Muscle of leg (tissue), 16 donors: Measurements from ENCODE around the gene APC2. TPM values are rescaled to one million over a fixed set of nuclear protein-coding genes. Genes with fewer than 3 reads are reported as not detected.

ENCODE experiments used
- DNase-seq: peaks from one replicate; pipeline ENCODE4 v3.0.0; 2013
- H3K27ac ChIP-seq: one replicate; pipeline ENCODE4 v1.5.1; 2013; ENCODE audit warnings: mild to moderate bottlenecking, low read length, control low read depth
- H3K27me3 ChIP-seq: one replicate; pipeline ENCODE4 v1.6.1; 2013; ENCODE audit warnings: low read length; ENCODE audit not compliant: control insufficient read depth, insufficient read depth
- H3K36me3 ChIP-seq: one replicate; pipeline ENCODE4 v1.6.1; 2013; ENCODE audit warnings: low read length; ENCODE audit not compliant: control insufficient read depth, insufficient read depth
- H3K4me1 ChIP-seq: one replicate; pipeline ENCODE4 v1.6.1; 2013; ENCODE audit warnings: low read length; ENCODE audit not compliant: control insufficient read depth, insufficient read depth
- H3K4me3 ChIP-seq: one replicate; pipeline ENCODE4 v1.5.1; 2013; ENCODE audit warnings: low read length, control low read depth
- H3K9me3 ChIP-seq: replicated peaks from 2 replicates; pipeline ENCODE4 v1.6.1; 2013; ENCODE audit warnings: low read depth, low read length; ENCODE audit not compliant: control insufficient read depth
- WGBS: methylation state at CpG from one replicate; pipeline ENCODE4 v1.1.5; 2013; ENCODE audit warnings: missing lambda C conversion rate; ENCODE audit not compliant: insufficient coverage; 5-methylcytosine and 5-hydroxymethylcytosine counted together
- long read RNA-seq, 11 donors: transcript quantifications; one replicate each; lab custom pipeline, GENCODE V29; 2026
- polyA plus RNA-seq, 8 donors: library from polyadenylated mRNA; unstranded; fragments of 120-200 nt; gene quantifications; one replicate each; pipeline versions ENCODE4 v1.2.1 to v1.2.3, GENCODE V29; 2013; ENCODE audit warnings: inconsistent platforms in 1 of 8, low replicate concordance in 1 of 8; ENCODE audit not compliant: insufficient read length in 8 of 8, insufficient read depth in 1 of 8
- total RNA-seq: library from RNA; stranded (reverse); fragments of 120-200 nt; gene quantifications from one replicate; pipeline ENCODE4 v1.2.4, GENCODE V29; 2013

The APC2 gene, protein sequence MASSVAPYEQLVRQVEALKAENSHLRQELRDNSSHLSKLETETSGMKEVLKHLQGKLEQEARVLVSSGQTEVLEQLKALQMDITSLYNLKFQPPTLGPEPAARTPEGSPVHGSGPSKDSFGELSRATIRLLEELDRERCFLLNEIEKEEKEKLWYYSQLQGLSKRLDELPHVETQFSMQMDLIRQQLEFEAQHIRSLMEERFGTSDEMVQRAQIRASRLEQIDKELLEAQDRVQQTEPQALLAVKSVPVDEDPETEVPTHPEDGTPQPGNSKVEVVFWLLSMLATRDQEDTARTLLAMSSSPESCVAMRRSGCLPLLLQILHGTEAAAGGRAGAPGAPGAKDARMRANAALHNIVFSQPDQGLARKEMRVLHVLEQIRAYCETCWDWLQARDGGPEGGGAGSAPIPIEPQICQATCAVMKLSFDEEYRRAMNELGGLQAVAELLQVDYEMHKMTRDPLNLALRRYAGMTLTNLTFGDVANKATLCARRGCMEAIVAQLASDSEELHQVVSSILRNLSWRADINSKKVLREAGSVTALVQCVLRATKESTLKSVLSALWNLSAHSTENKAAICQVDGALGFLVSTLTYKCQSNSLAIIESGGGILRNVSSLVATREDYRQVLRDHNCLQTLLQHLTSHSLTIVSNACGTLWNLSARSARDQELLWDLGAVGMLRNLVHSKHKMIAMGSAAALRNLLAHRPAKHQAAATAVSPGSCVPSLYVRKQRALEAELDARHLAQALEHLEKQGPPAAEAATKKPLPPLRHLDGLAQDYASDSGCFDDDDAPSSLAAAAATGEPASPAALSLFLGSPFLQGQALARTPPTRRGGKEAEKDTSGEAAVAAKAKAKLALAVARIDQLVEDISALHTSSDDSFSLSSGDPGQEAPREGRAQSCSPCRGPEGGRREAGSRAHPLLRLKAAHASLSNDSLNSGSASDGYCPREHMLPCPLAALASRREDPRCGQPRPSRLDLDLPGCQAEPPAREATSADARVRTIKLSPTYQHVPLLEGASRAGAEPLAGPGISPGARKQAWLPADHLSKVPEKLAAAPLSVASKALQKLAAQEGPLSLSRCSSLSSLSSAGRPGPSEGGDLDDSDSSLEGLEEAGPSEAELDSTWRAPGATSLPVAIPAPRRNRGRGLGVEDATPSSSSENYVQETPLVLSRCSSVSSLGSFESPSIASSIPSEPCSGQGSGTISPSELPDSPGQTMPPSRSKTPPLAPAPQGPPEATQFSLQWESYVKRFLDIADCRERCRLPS (N-terminal part only)
- total RNA-seq (0.40 TPM), polyA plus RNA-seq (1 to 10 TPM in 6 of 8 donors, under 1 TPM in 2; 0.87 to 1.3 (median 1.1) TPM)
- long read RNA-seq, donor 1, partial matches to known transcripts, result 7 of 7 reads
- long read RNA-seq, donor 1, other reads (novel, unspliced or antisense), result 0 of 7 reads
- long read RNA-seq, donor 2, result 0 reads
- long read RNA-seq, donor 3, partial matches to known transcripts, result 6 of 15 reads
- long read RNA-seq, donor 3, other reads (novel, unspliced or antisense), result 9 of 15 reads
- long read RNA-seq, donor 4, partial matches to known transcripts, result 7 of 7 reads
- long read RNA-seq, donor 4, other reads (novel, unspliced or antisense), result 0 of 7 reads
- long read RNA-seq, donor 5, partial matches to known transcripts, result 12 of 30 reads
- long read RNA-seq, donor 5, other reads (novel, unspliced or antisense), result 18 of 30 reads
- long read RNA-seq, donor 6, partial matches to known transcripts, result 27 of 27 reads
- long read RNA-seq, donor 6, other reads (novel, unspliced or antisense), result 0 of 27 reads
- long read RNA-seq, donor 7, partial matches to known transcripts, result 5 of 16 reads
- long read RNA-seq, donor 7, other reads (novel, unspliced or antisense), result 11 of 16 reads
- long read RNA-seq, donor 8, result 0 reads
- long read RNA-seq, donor 9, result 0 reads
- long read RNA-seq, donor 10, partial matches to known transcripts, result 0 of 7 reads
- long read RNA-seq, donor 10, other reads (novel, unspliced or antisense), result 7 of 7 reads
- long read RNA-seq, donor 11, partial matches to known transcripts, result 0 of 7 reads
- long read RNA-seq, donor 11, other reads (novel, unspliced or antisense), result 7 of 7 reads

DNA sequence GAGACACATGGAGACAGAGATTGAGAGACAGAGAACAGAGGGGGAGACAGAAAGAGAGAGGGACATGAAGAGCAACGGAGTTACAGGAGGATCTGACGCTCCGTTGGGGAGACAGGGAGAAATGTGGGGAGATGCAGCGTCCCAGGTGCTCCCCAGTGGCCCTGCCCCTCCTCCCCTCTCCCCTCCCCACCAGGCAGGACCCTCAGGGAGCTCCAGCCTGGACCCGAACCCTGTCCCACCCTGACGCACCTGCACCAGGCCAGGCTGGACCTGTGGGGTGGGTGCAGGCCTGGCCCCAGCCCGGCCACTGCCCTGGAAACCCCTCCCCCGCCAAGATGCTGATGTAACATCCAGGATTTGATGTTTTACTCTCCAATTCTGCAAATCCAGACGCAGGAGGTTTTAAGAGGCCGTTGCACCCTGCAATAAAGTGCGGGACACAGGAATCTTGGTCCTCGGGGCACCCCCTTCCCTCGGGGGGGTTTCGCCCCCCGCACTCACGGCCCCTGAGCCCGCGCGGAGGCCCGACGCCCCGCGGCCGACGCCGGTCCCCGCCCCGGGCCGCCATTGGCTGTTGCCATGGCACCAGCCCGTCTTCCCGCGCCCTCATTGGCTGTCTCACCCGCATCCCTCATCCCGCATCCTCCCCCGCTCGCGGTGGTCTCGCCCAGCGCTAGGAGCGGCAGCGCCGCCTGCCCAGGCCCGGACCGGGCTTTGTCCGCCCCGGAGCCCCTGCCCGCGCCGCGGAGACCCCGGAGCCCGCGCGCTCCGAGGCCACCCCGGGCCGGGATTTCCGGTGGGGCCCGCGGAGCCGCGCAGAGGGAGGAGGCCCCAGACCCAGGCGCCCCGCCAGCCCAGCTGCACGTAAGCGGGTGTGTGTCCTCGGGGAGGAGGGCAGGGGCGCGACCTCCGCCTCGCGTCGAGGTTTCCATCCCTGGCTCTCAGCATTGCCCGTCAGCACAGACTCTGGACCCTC is at the start of gene APC2:
Gene APC2 (plus strand): TSS at position 655 of the 976 bp plus-strand sequence. CDS start 2,881 bp downstream, outside the sequence.
- peaks cover 95% of the 10 kb centered on the region for H3K27me3 ChIP-seq
- no peak for DNase-seq
- H3K4me3 ChIP-seq, result no peak within 1 kb of the TSS
- H3K9me3 ChIP-seq, result no peaks in the 10 kb centered on the region
- peaks cover 42% of the 10 kb centered on the region for H3K4me1 ChIP-seq
- no peaks in the 10 kb centered on the region for H3K36me3 ChIP-seq
- WGBS, result 2% methylated on average over 69 of the region's 74 CpGs
- H3K27ac ChIP-seq, result no peak within 1 kb of the TSS

GRCh38 chr19:1400281-1401137 is 49.4 kb upstream of the APC2 start:
- peaks cover 9% of the 10 kb centered on the region for H3K27me3 ChIP-seq
- peaks cover 30% of the 10 kb centered on the region for H3K4me1 ChIP-seq
- WGBS, result 21% methylated on average over 22 of the region's 36 CpGs
- no peaks in the 10 kb centered on the region for H3K9me3 ChIP-seq
- H3K27ac ChIP-seq, result peak overlapping the region; percentile 88
- DNase-seq, result peak; percentile 83
- H3K4me3 ChIP-seq, result peak overlapping the region; percentile 66
- peaks cover 22% of the 10 kb centered on the region for H3K36me3 ChIP-seq

GRCh38 chr19:1401138-1401888 is 48.6 kb upstream of the APC2 start, which contains the start of gene GAMT:
Gene GAMT (minus strand): TSS chr19:1401542. CDS start chr19:1401476, 66 bp downstream.
- peak; percentile 78 for DNase-seq
- peak within 1 kb of the TSS; percentile 66 for H3K4me3 ChIP-seq
- H3K9me3 ChIP-seq, result no peaks in the 10 kb centered on the region
- H3K36me3 ChIP-seq, result peaks cover 22% of the 10 kb centered on the region
- under 1% methylated on average over 72 of the region's 87 CpGs for WGBS
- peaks cover 9% of the 10 kb centered on the region for H3K27me3 ChIP-seq
- H3K4me1 ChIP-seq, result peaks cover 22% of the 10 kb centered on the region
- H3K27ac ChIP-seq, result peak within 1 kb of the TSS; percentile 88

DNA sequence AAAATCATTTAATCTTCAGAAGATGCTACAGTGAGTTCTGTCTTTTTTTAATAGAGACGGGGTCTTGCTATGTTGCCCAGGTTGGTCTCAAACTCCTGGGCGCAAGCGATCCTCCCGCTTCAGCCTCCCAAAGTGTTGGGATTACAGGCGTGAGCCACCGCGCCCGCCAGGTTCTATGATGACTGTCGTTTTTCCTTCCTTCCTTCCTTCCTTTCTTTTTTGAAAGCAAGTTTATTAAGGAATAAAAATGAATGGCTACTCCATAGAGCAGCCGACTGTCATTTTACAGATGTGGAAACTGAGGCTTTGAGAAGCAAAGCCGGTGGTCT is 48.1 kb upstream of the APC2 start:
- no peak overlapping the region for H3K27ac ChIP-seq
- no peak for DNase-seq
- WGBS, result 81% methylated on average over 4 of the region's 11 CpGs
- H3K27me3 ChIP-seq, result peaks cover 9% of the 10 kb centered on the region
- H3K36me3 ChIP-seq, result peaks cover 21% of the 10 kb centered on the region
- peaks cover 22% of the 10 kb centered on the region for H3K4me1 ChIP-seq
- peak overlapping the region; percentile 40 for H3K4me3 ChIP-seq
- H3K9me3 ChIP-seq, result no peaks in the 10 kb centered on the region

DNA sequence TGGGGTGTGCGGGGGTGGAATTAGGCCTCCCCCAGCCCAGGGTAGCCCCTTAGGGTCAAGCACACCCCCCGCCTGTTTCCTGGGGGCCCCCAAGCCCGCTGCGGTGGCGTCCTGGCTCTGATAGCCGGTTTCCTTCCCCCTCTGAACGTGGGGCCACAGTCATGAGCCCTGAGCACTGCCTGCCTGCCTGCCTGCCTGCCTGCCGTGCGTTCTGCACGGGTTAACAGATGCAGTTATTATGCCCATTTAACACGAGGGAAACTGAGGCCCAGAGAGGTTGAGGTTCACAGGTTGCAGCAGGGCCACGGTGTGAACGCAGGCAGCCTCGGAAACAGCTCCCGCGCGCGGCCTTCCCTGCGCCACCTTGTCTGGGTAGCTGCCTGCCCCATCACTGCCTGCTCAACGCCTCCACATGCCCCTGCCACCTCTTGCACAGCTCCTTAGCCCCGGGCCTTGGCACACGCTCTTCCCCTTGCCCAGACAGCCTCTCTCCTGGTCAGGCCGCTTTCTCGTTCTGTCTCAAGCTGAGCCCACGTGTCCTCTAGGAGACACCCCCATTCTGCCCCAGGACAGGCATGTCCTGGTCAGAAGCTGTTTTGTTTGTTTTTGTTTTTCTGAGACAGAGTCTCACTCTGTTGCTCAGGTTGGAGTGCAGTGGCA is 47.4 kb upstream of the APC2 start:
- Histone ChIP-seq H3K4me1 (peaks cover 23% of the 10 kb centered on the region), H3K4me3 (no peak overlapping the region), H3K27ac (no peak overlapping the region), H3K9me3 (no peaks in the 10 kb centered on the region), H3K36me3 (peaks cover 15% of the 10 kb centered on the region), H3K27me3 (peaks cover 9% of the 10 kb centered on the region)
- DNase-seq, result no peak
- WGBS, result 72% methylated on average over 21 of the region's 25 CpGs

DNA sequence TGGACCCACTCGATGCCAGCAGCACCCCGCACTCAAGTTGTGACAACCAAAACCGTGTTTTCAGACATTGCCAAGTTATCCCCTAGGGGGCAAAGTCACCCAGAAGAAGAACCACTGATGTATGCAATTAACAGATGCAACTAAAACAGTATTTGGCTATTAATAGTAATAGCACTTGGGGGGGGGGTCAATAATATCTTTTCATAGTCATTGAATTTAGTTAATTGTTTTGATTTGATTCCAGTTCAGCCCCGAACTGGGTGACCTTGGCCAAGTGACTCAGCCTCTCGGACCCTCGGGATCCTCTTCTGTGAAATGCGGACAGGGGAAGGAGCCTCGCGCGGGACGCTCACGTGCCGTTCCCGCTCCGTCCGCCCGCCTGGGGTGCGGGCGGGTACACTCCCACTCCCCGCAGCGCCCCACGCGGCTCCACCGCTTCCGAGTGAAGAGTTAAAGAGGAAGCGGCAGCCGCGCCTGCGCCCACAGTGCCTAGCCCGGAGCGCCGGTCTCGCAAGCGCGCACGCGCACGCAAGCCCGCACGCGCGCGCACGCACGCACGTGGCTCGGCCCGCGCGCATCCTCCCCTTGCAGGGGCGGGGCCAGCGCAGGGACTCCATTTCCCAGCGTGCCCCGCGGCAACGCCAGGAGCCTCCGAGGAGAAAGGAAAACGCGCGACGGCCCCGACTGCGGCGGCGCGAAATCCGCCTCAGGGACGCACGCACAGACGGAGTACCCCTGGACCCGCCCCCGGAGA is 43.0 kb upstream of the APC2 start:
- peaks cover 9% of the 10 kb centered on the region for H3K27me3 ChIP-seq
- WGBS, result 0% methylated on average over 69 of the region's 72 CpGs
- no peaks in the 10 kb centered on the region for H3K9me3 ChIP-seq
- H3K27ac ChIP-seq, result peak overlapping the region; percentile 83
- H3K36me3 ChIP-seq, result peaks cover 10% of the 10 kb centered on the region
- peak; percentile 100 for DNase-seq
- peaks cover 41% of the 10 kb centered on the region for H3K4me1 ChIP-seq
- peak overlapping the region; percentile 53 for H3K4me3 ChIP-seq
